Glomerular endothelial cell (primary cell): ENCODE results near the gene DNAJC11. TPM values are rescaled to one million over a fixed set of nuclear protein-coding genes. Genes with fewer than 3 reads are reported as not detected.
"Not testable (repeated sequence)": the region's sequence is repeated elsewhere in the genome, so short reads cannot be mapped to it uniquely, and the experiment has no call there.

Experiments
- DNase-seq: peaks from one replicate; pipeline ENCODE4 v3.0.0-alpha.2; 2011; ENCODE audit warnings: low read depth, low spot score; ENCODE audit errors: extremely low read depth
- total RNA-seq: library from RNA; depleted of rRNA; stranded (reverse); fragments of >200 nt; gene quantifications from 2 replicates; pipeline ENCODE4 v1.2.3, GENCODE V29; 2015

DNAJC11 gene
- 34.1 and 49.6 TPM in 2 replicates for total RNA-seq

GRCh38 chr1:6701437-6702153 is at the start of gene DNAJC11:
TSS of gene DNAJC11 (minus strand) at chr1:6701816. CDS start at chr1:6701800, 16 bp downstream.
- DNase-seq, result no peak

GRCh38 chr1:6750490-6750889 is 48.9 kb upstream of the DNAJC11 start:
- no peak for DNase-seq

- no peak for DNase-seq
These were observed 46.1 kb upstream of the DNAJC11 start for GRCh38 chr1:6747674-6748073.

GRCh38 chr1:6745073-6745472 is 43.5 kb upstream of the DNAJC11 start:
- DNase-seq, result no peak

- DNase-seq, result no peak
These were observed 41.8 kb upstream of the DNAJC11 start for GRCh38 chr1:6743189-6744101.

- not testable (repeated sequence) for DNase-seq
These were observed 41.1 kb upstream of the DNAJC11 start for GRCh38 chr1:6742676-6743188.

- DNase-seq, result no peak
These were observed 37.5 kb upstream of the DNAJC11 start for GRCh38 chr1:6738987-6739676.

- no peak for DNase-seq
These were observed 31.3 kb upstream of the DNAJC11 start for GRCh38 chr1:6732942-6733341.

- no peak for DNase-seq
These were observed 30.3 kb upstream of the DNAJC11 start for GRCh38 chr1:6731905-6732304.

- DNase-seq, result no peak
These were observed 29.3 kb upstream of the DNAJC11 start for GRCh38 chr1:6730880-6731279.

- DNase-seq, result no peak
These were observed 28.9 kb upstream of the DNAJC11 start for GRCh38 chr1:6730473-6730872.

- no peak for DNase-seq
These were observed 25.9 kb upstream of the DNAJC11 start for GRCh38 chr1:6727535-6727934.

GRCh38 chr1:6726253-6726652 is 24.6 kb upstream of the DNAJC11 start:
- no peak for DNase-seq

GRCh38 chr1:6724517-6725141 is 23.0 kb upstream of the DNAJC11 start:
- DNase-seq, result no peak

GRCh38 chr1:6723621-6724428 is 22.2 kb upstream of the DNAJC11 start:
- no peak for DNase-seq

- DNase-seq, result no peak
These were observed 9.6 kb upstream of the DNAJC11 start for GRCh38 chr1:6711174-6711573.

- no peak for DNase-seq
These were observed 3.1 kb upstream of the DNAJC11 start for GRCh38 chr1:6704746-6705145.

- no peak for DNase-seq
These were observed 1.4 kb upstream of the DNAJC11 start for GRCh38 chr1:6703016-6703415.

- no peak for DNase-seq
These were observed 671 bp downstream of the DNAJC11 start for GRCh38 chr1:6700853-6701436.
